Stomach (tissue), 9 donors: ENCODE data around the gene TCFL5. TPM values are rescaled to one million over a fixed set of nuclear protein-coding genes. Genes with fewer than 3 reads are reported as not detected.

Experiments used
- DNase-seq, 2 donors: peaks; one replicate each; pipeline versions ENCODE4 v3.0.0 to v3.0.0-alpha.2; 2013 to 2019
- H3K27ac ChIP-seq, 5 donors: fragments of 200-600 bp in 4 of 5; sonication (generic) in 4 of 5; one replicate each; pipeline ENCODE4 v1.5.1; 2013 to 2019; ENCODE audit warnings: mild to moderate bottlenecking in 1 of 5, moderate library complexity in 1 of 5
- H3K27me3 ChIP-seq, 3 donors: fragments of 200-600 bp; sonication (generic); one replicate each; pipeline ENCODE4 v1.5.1; 2017 to 2019; ENCODE audit warnings: mixed run types in 1 of 3
- H3K36me3 ChIP-seq, 4 donors: fragments of 200-600 bp; sonication (generic); 1 replicate in 3 of 4; 2 replicates in 1 of 4; pipeline ENCODE4 v1.5.1; 2016 to 2019
- H3K4me1 ChIP-seq, 4 donors: fragments of 200-600 bp; sonication (generic); one replicate each; pipeline ENCODE4 v1.5.1; 2016 to 2019
- H3K4me3 ChIP-seq, 4 donors: fragments of 200-600 bp; sonication (generic) in 3 of 4; one replicate each; pipeline ENCODE4 v1.5.1; 2016 to 2019; ENCODE audit warnings: mild to moderate bottlenecking in 1 of 4
- H3K9me3 ChIP-seq, 4 donors: fragments of 200-600 bp; sonication (generic); one replicate each; pipeline ENCODE4 v1.5.1; 2016 to 2019
- EP300 ChIP-seq: sonication (generic); formaldehyde crosslinking; IDR thresholded peaks from one replicate; pipeline ENCODE4 v1.6.1; 2017; ENCODE audit warnings: antibody characterized with exemption
- POLR2A ChIP-seq, 4 donors: fragments of 450-650 bp; IDR thresholded peaks; one replicate each; pipeline ENCODE4 v1.6.1; 2016; ENCODE audit warnings: antibody characterized with exemption in 4 of 4, control low read depth in 2 of 4, mild to moderate bottlenecking in 1 of 4, moderate library complexity in 1 of 4
- POLR2AphosphoS5 ChIP-seq, 3 donors: sonication (generic); formaldehyde crosslinking; IDR thresholded peaks; one replicate each; pipeline ENCODE4 v1.6.1; 2016; ENCODE audit warnings: antibody characterized with exemption in 3 of 3
- WGBS, 5 donors: extraction: QIAGEN DNeasy Blood & Tissue Kit in 3 of 5; methylation state at CpG; one replicate each; pipeline versions ENCODE4 v1.1.5 to v1.1.7; 2013 to 2018; 5-methylcytosine and 5-hydroxymethylcytosine counted together
- intact Hi-C: fragments of 100-400 bp; cut with DNase I; formaldehyde crosslinking; loops from one replicate; pipeline ENCODE4 v1.15.1; 2023; ENCODE audit warnings: low total_unique reads
- polyA plus RNA-seq, 3 donors: library from polyadenylated mRNA; stranded (reverse); fragments of 200-250 nt; gene quantifications; one replicate each; pipeline ENCODE4 v1.2.3, GENCODE V29; 2013
- total RNA-seq, 5 donors: library from RNA; depleted of rRNA; stranded (reverse); fragments of >200 nt; gene quantifications; one replicate each; pipeline versions ENCODE4 v1.1.0 to v1.2.3, GENCODE V29; 2014 to 2016
- TF ChIP-seq, protein P1 (sequence below), 7 experiments: fragments of 450-650 bp in 4 of 7; fragments of 200-600 bp in 3 of 7; sonication (generic) in 3 of 7; IDR thresholded peaks; one replicate each; pipeline ENCODE4 v1.5.1; 2016 to 2019; ENCODE audit warnings: antibody characterized with exemption in 7 of 7, control low read depth in 2 of 7, mild to moderate bottlenecking in 1 of 7
- donor health status: healthy with polysubstance abuse.
- donor health status: Bipolar disorder and iron deficiency.
- donor health status: healthy.

The TCFL5 gene
- total and polyA plus RNA-seq, 8 donors = 3.0 to 29.5 (median 5.7) TPM

DNA sequence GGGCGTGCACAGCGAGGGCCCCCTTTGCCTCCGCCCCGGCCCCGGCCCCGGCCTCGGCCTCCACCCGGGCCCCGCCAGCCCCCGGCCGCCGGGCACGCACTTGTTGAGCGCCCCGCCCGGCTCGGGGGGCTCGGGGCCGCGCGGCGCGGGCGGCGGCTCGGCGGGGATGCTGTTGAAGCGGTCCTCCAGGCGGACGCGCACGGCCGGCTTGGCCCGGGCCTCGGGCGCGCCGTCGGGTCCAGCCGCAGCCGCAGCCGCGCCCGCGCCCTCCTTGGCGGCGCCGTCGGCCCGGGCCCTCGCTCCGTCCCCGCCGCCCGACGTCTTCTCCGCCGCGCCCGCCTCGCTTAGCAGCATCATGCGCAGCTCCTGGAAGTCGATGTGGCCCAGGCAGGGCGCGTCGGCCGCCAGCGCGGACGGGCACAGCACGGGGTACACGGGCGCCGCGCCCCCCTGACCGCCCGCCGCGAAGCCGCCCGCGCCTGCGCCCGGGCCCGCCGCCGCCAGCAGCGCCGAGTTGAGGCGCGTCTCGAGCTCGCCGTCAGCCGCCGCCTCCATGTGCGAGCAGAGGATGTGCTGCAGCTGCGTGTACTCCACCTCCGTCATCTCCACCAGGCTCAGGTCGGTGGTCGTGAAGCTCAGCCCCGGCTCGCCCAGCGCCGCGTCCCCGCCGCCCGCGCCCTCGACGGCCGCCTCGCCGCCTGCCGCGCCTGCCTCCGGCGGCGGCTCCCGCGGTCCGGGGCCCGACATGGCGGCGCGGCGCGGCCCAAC is 514 bp downstream of the TCFL5 start:
- peak overlapping the region; percentile 45 to 56 (median 50) for H3K4me3 ChIP-seq
- 1 to 2% (median 1%) methylated on average over 39 to 129 of the region's 129 CpGs; no CpG with 5 or more reads in 1 of the 5 donors for WGBS, 5 donors
- no peaks in the 10 kb centered on the region for H3K9me3 ChIP-seq
- TF ChIP-seq, protein P1, sequence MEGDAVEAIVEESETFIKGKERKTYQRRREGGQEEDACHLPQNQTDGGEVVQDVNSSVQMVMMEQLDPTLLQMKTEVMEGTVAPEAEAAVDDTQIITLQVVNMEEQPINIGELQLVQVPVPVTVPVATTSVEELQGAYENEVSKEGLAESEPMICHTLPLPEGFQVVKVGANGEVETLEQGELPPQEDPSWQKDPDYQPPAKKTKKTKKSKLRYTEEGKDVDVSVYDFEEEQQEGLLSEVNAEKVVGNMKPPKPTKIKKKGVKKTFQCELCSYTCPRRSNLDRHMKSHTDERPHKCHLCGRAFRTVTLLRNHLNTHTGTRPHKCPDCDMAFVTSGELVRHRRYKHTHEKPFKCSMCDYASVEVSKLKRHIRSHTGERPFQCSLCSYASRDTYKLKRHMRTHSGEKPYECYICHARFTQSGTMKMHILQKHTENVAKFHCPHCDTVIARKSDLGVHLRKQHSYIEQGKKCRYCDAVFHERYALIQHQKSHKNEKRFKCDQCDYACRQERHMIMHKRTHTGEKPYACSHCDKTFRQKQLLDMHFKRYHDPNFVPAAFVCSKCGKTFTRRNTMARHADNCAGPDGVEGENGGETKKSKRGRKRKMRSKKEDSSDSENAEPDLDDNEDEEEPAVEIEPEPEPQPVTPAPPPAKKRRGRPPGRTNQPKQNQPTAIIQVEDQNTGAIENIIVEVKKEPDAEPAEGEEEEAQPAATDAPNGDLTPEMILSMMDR (IDR thresholded peaks at IDR 0.05) = no peak
- TF ChIP-seq POLR2A (IDR thresholded peaks at IDR 0.05) = no peak
- no peak for TF ChIP-seq POLR2AphosphoS5 (IDR thresholded peaks at IDR 0.05)
- TF ChIP-seq EP300 = no peak
- H3K27ac ChIP-seq = peak overlapping the region in 3 of 5 donors; percentile 29 to 56 (median 54)
- peaks cover 0 to 4% (median 0%) of the 10 kb centered on the region in 3 donors for H3K27me3 ChIP-seq
- intact Hi-C loops = no loop called here
- DNase-seq = peak in 1 of 2 donors; percentile 72
- peaks cover 8 to 22% (median 17%) of the 10 kb centered on the region in 4 donors for H3K4me1 ChIP-seq
- H3K36me3 ChIP-seq = peaks cover 5 to 19% (median 12%) of the 10 kb centered on the region in 4 donors

GRCh38 chr20:62860391-62860923 is 1.2 kb downstream of the TCFL5 start:
- intact Hi-C loops = no loop called here
- TF ChIP-seq, protein P1 (IDR thresholded peaks at IDR 0.05) = no peak
- no peak for TF ChIP-seq POLR2AphosphoS5 (IDR thresholded peaks at IDR 0.05)
- no peak for TF ChIP-seq EP300
- TF ChIP-seq POLR2A (IDR thresholded peaks at IDR 0.05) = no peak
- Histone ChIP-seq H3K9me3 (no peaks in the 10 kb centered on the region), H3K4me3 (peak overlapping the region; percentile 42 to 56 (median 48)), H3K36me3 (peaks cover 5 to 24% (median 16%) of the 10 kb centered on the region in 4 donors), H3K27me3 (peaks cover 0 to 4% (median 0%) of the 10 kb centered on the region in 3 donors), H3K4me1 (peaks cover 8 to 22% (median 17%) of the 10 kb centered on the region in 4 donors), H3K27ac (no peak overlapping the region)
- 18 to 43% (median 24%) methylated on average over 10 to 24 of the region's 24 CpGs for WGBS, 5 donors
- peak in 1 of 2 donors; percentile 46 for DNase-seq

- no peaks in the 10 kb centered on the region for H3K9me3 ChIP-seq
- no peak overlapping the region for H3K27ac ChIP-seq
- H3K4me1 ChIP-seq = peaks cover 8 to 22% (median 17%) of the 10 kb centered on the region in 4 donors
- no peak for DNase-seq
- 87 to 92% (median 89%) methylated on average over 12 of the region's 12 CpGs for whole genome bisulfite sequencing, 5 donors
- H3K27me3 ChIP-seq = peaks cover 0 to 4% (median 0%) of the 10 kb centered on the region in 3 donors
- peaks cover 5 to 31% (median 22%) of the 10 kb centered on the region in 4 donors for H3K36me3 ChIP-seq
- intact Hi-C loops = no loop called here
- H3K4me3 ChIP-seq = no peak overlapping the region
- TF ChIP-seq, protein P1 (IDR thresholded peaks at IDR 0.05) = no peak
- no peak for TF ChIP-seq EP300
Observed at GRCh38 chr20:62859721-62860120, 1.9 kb downstream of the TCFL5 start.

GRCh38 chr20:62858058-62858830 is 3.4 kb downstream of the TCFL5 start:
- TF ChIP-seq POLR2A (IDR thresholded peaks at IDR 0.05) (no peak), POLR2AphosphoS5 (IDR thresholded peaks at IDR 0.05) (no peak), EP300 (no peak)
- TF ChIP-seq, protein P1 (IDR thresholded peaks at IDR 0.05) = no peak
- no peak overlapping the region for H3K4me3 ChIP-seq
- H3K27me3 ChIP-seq = peaks cover 0 to 4% (median 0%) of the 10 kb centered on the region in 3 donors
- peaks cover 8 to 22% (median 17%) of the 10 kb centered on the region in 4 donors for H3K4me1 ChIP-seq
- no peak overlapping the region for H3K27ac ChIP-seq
- DNase-seq = no peak
- H3K36me3 ChIP-seq = peaks cover 9 to 45% (median 36%) of the 10 kb centered on the region in 4 donors
- intact Hi-C loops = no loop called here
- H3K9me3 ChIP-seq = no peaks in the 10 kb centered on the region
- 90 to 94% (median 92%) methylated on average over 19 to 22 of the region's 23 CpGs for WGBS, 5 donors
